ENCODE measurements around the gene DOK3. TPM values are rescaled to one million over a fixed set of nuclear protein-coding genes. Genes with fewer than 3 reads are reported as not detected.

DOK3 gene
- total and polyA plus RNA-seq, 12 donors, result 0.74 to 11.4 (median 2.3) TPM

DNA sequence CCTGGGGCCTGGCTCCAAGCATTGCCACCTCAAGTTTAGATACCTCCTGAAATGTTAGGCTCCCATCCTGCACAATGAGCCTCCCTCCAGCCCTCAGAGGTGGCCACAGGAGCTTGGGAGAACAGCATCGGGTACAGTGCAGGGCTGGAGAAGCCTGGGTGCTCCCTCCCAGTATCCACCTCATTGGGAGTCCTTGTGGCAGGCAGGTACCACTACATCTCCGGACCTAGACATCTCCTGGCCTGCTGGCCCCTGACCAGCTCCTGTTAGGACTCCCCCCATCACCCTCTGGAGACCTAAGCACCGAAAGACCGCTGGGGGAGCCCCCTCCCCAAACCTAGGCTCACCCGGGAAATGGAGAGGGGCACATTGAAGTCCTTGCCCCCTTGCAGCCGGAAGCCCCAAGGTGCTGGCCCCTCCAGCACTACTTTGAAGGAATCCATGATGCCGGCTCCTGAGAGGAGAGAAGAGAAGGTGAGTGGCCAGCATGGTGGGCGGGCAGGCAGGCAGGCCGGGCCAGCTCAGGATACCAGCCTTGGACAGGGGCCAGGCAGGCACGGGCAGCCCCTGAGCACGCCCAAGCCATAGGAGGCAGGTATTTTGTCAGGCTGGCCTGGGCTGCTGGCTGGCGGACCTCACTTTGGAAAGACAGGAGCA lies 13.4 kb downstream of the DOK3 start:
- 12 to 28% methylated on average over 12 of the region's 12 CpGs for WGBS, 2 donors
- Histone ChIP-seq H3K27ac (peak overlapping the region; percentile 81 to 98 (median 94)), H3K27me3 (no peaks in the 10 kb centered on the region), H3K4me3 (peak overlapping the region; percentile 23 to 93 (median 90)), H3K9me3 (no peaks in the 10 kb centered on the region), H3K36me3 (peaks cover 0 to 37% (median 10%) of the 10 kb centered on the region in 9 donors), H3K4me1 (peaks cover 15 to 78% (median 62%) of the 10 kb centered on the region in 9 donors)
- ATAC-seq (peak in 1 of 8 donors; percentile 0), DNase-seq (no peak)
- intact Hi-C loops (cut with DNase I), result loop anchor here in 5 of 10 donors (2.0 to 10.0 kb wide), 6 partner anchors 39 to 184 kb away; partner anchors contain the start of genes MXD3 (in 2 of the 5) and GRK6 (in 1 of the 5)
- TF ChIP-seq, protein P1, sequence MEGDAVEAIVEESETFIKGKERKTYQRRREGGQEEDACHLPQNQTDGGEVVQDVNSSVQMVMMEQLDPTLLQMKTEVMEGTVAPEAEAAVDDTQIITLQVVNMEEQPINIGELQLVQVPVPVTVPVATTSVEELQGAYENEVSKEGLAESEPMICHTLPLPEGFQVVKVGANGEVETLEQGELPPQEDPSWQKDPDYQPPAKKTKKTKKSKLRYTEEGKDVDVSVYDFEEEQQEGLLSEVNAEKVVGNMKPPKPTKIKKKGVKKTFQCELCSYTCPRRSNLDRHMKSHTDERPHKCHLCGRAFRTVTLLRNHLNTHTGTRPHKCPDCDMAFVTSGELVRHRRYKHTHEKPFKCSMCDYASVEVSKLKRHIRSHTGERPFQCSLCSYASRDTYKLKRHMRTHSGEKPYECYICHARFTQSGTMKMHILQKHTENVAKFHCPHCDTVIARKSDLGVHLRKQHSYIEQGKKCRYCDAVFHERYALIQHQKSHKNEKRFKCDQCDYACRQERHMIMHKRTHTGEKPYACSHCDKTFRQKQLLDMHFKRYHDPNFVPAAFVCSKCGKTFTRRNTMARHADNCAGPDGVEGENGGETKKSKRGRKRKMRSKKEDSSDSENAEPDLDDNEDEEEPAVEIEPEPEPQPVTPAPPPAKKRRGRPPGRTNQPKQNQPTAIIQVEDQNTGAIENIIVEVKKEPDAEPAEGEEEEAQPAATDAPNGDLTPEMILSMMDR (IDR thresholded peaks at IDR 0.05), result peak in 1 of 9 donors; percentile 20

DNA sequence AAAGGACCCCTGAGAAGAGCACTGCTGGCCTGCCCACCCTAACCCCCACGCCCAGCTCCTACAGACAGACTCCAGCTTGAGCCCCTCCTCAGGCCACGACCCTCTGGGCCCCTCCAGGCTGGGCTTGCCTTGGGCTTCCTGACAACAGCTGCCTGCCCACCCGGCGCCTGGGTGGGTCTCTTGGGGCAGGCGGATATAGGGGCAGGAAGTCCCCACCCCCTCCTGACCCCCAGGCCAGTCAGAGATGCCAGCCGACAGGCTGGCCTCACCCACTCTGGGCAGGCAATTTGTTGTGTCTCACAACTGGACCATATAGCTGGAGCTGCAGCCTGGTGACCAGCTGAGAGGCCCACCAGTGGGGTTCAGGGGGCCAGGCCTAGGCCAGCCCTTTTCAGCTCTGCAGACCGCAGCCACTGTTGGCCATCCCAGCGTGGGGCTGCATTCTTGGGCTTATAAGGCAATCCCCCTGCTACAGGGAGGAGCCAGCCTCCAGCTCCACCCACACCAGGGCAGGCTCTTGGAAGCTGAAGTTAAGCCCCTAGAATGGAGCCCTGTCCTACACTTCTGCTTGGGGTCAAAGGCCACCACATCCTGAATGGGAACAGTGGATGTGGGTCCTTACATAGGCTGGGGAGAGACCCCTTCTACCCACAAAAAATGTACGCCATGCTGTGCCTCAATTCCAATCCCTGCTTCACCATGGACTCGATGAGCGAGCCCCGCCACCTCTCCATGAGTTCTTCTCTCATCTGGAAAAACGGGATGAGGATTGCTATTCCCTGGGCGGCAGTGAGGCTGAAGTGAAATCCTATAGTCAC lies 14.2 kb downstream of the DOK3 start:
- WGBS, 2 donors, result 58 to 59% methylated on average over 13 to 14 of the region's 14 CpGs
- peaks cover 0 to 44% (median 16%) of the 10 kb centered on the region in 9 donors for H3K36me3 ChIP-seq
- H3K27me3 ChIP-seq, result no peaks in the 10 kb centered on the region
- H3K9me3 ChIP-seq, result no peaks in the 10 kb centered on the region
- TF ChIP-seq, protein P1 (IDR thresholded peaks at IDR 0.05), result peak in 1 of 9 donors; percentile 3
- peaks cover 15 to 70% (median 54%) of the 10 kb centered on the region in 9 donors for H3K4me1 ChIP-seq
- intact Hi-C loops (cut with DNase I), result loop anchor here in 5 of 10 donors (2.0 to 10.0 kb wide), 6 partner anchors 38 to 183 kb away; partner anchors contain the start of genes MXD3 (in 2 of the 5) and GRK6 (in 1 of the 5)
- peak overlapping the region in 9 of 10 donors; percentile 29 to 98 (median 95) for H3K27ac ChIP-seq
- ATAC-seq, result peak in 7 of 8 donors; percentile 5 to 33 (median 8)
- peak; percentile 57 to 63 for DNase-seq
- peak overlapping the region in 9 of 10 donors; percentile 77 to 93 (median 91) for H3K4me3 ChIP-seq

DNA sequence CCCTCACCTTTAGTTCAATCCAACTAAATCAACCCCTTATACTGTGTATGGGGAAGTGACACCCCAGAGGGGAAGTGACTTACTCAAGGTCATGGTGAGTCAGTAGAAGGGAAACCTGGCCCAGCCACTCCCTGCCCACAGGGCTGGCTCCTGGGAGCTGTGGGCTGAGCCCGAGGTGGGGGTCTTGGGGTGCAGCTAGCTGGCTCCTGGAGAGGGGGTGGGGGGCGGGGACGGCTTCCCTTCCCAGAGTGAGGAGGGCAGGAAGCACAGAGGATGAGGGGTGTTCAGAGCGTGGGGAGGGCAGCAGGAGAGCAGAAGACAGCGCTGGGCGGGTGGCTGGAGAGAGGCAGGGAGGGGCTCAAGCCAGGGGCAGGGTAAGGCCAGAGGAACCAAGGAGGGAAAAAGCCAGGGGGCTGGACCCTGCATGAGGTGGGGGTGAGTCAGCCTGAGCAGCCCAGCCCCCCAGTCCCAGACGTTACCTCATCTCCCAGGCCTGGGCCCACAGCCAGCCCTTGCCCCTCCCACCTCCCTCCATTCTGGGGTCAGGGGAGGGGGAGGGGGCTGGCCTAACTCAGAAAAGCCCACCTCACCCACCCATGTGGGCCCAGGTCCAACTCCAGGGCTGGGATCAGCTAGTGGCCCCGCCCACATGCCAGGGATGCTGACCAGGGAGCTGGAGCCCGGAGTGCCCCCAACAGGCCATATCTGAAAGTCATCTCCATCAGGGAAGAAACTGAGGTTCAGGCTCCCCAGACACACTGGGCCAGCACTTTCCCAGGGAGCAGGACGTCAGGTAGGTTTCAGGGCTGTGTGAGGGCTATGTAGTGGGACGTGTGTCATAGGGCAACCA lies 15.1 kb downstream of the DOK3 start:
- intact Hi-C loops (cut with DNase I), result loop anchor here in 3 of 10 donors (5.0 to 10.0 kb wide), 3 partner anchors 37 to 182 kb away; partner anchors contain the start of gene MXD3 (in 2 of the 3)
- ATAC-seq, result peak in 6 of 8 donors; percentile 2 to 41 (median 18)

More for the DNA sequence above, 15.1 kb downstream of the DOK3 start:
- DNase-seq, result peak; percentile 65 to 66
- peak overlapping the region in 8 of 10 donors; percentile 23 to 93 (median 86) for H3K4me3 ChIP-seq
- H3K27me3 ChIP-seq, result no peaks in the 10 kb centered on the region
- TF ChIP-seq, protein P1 (IDR thresholded peaks at IDR 0.05), result peak in 7 of 9 donors; percentile 8 to 43 (median 31)
- H3K27ac ChIP-seq, result peak overlapping the region in 9 of 10 donors; percentile 29 to 98 (median 95)
- peaks cover 0 to 53% (median 24%) of the 10 kb centered on the region in 9 donors for H3K36me3 ChIP-seq
- H3K9me3 ChIP-seq, result no peaks in the 10 kb centered on the region
- 50 to 60% methylated on average over 11 of the region's 11 CpGs for WGBS, 2 donors
- H3K4me1 ChIP-seq, result peaks cover 15 to 66% (median 52%) of the 10 kb centered on the region in 9 donors

All from heart right ventricle (tissue), 16 donors.